HepG2 (cell line): ENCODE measurements around the gene DDOST. TPM values are rescaled to one million over a fixed set of nuclear protein-coding genes. Genes with fewer than 3 reads are reported as not detected.

ENCODE experiments used
- AHR ChIP-seq: IDR thresholded peaks from 2 replicates; pipeline ENCODE4 v1.6.1; 2018; ENCODE audit warnings: missing genetic modification reagents, missing compliant biosample characterization
- BCL3 ChIP-seq: sonication (generic); formaldehyde crosslinking; IDR thresholded peaks from 2 replicates; pipeline ENCODE4 v1.5.1; 2020; ENCODE audit warnings: mild to moderate bottlenecking, missing genetic modification reagents, moderate library complexity
- BORCS8-MEF2B ChIP-seq: sonication (generic); formaldehyde crosslinking; IDR thresholded peaks from 2 replicates; pipeline ENCODE4 v1.8.0; 2022; ENCODE audit warnings: mild to moderate bottlenecking, missing genetic modification reagents
- EED ChIP-seq: sonication (generic); formaldehyde crosslinking; IDR thresholded peaks from 2 replicates; pipeline ENCODE4 v1.5.0; 2020; ENCODE audit warnings: mild to moderate bottlenecking, missing genetic modification reagents
- ERF ChIP-seq: IDR thresholded peaks from 2 replicates; pipeline ENCODE4 v1.6.1; 2018; ENCODE audit warnings: missing biosample characterization, missing genetic modification reagents
- KMT2A ChIP-seq: sonication (generic); formaldehyde crosslinking; IDR thresholded peaks from 2 replicates; pipeline ENCODE4 v1.4.0; 2020; ENCODE audit warnings: missing genetic modification reagents
- PATZ1 ChIP-seq: sonication (generic); formaldehyde crosslinking; IDR thresholded peaks from 2 replicates; pipeline ENCODE4 v1.4.0; 2020; ENCODE audit warnings: missing genetic modification reagents
- PCBP1 ChIP-seq: fragments of 200-400 bp; formaldehyde crosslinking; IDR thresholded peaks from 2 replicates; pipeline ENCODE4 v1.6.1; 2017; ENCODE audit warnings: mild to moderate bottlenecking, low read depth, low read length, borderline replicate concordance
- PHF8 ChIP-seq: sonication (generic); formaldehyde crosslinking; IDR thresholded peaks from 2 replicates; pipeline ENCODE4 v1.5.0; 2020; ENCODE audit warnings: missing genetic modification reagents
- RARA ChIP-seq: IDR thresholded peaks from 2 replicates; pipeline ENCODE4 v1.6.1; 2016; ENCODE audit warnings: missing genetic modification reagents, missing compliant biosample characterization
- SIN3A ChIP-seq: IDR thresholded peaks from 2 replicates; pipeline ENCODE4 v1.6.1; 2011; ENCODE audit warnings: low read depth, mild to moderate bottlenecking, control low read depth, low read length, borderline replicate concordance
- YY1 ChIP-seq: IDR thresholded peaks from 2 replicates; pipeline ENCODE4 v1.6.1; 2011; ENCODE audit warnings: low read length, low read depth, moderate library complexity, mild to moderate bottlenecking; ENCODE audit not compliant: insufficient read depth, insufficient replicate concordance
- ZNF546 ChIP-seq: sonication (generic); formaldehyde crosslinking; conservative IDR thresholded peaks from 2 replicates; pipeline ENCODE4 v1.8.1; 2023; ENCODE audit warnings: mild to moderate bottlenecking, missing genetic modification reagents
- ZNF609 ChIP-seq: sonication (generic); formaldehyde crosslinking; IDR thresholded peaks from 2 replicates; pipeline ENCODE4 v1.4.0; 2020; ENCODE audit warnings: mild to moderate bottlenecking, missing genetic modification reagents, borderline replicate concordance
- polyA plus RNA-seq, 8 experiments: library from polyadenylated mRNA; depleted of rRNA in 3 of 8; stranded (reverse) in 7 of 8; unstranded in 1 of 8; fragments of >200 nt; fragmentation: Illumina TruSeq in 4 of 8; extraction: Trizol in 4 of 8; gene quantifications; 2 replicates each; pipeline versions ENCODE4 v1.2.1 to v1.2.3, GENCODE V29; 2011 to 2016; ENCODE audit warnings: low read depth in 4 of 8, missing spikeins in 1 of 8, mixed read lengths in 1 of 8; ENCODE audit not compliant: insufficient read depth in 1 of 8
- total RNA-seq, 5 experiments: library from RNA; depleted of rRNA; stranded (reverse); fragments of >200 nt; fragmentation: Illumina TruSeq; extraction: Trizol; gene quantifications; 2 replicates each; pipeline ENCODE4 v1.2.3, GENCODE V29; 2016; ENCODE audit warnings: low read depth in 1 of 5
- TF ChIP-seq, protein P1 (sequence below): fragments of 450-650 bp; IDR thresholded peaks from 2 replicates; pipeline ENCODE4 v1.6.1; 2016
- TF ChIP-seq, protein P2 (sequence below): sonication (generic); formaldehyde crosslinking; IDR thresholded peaks from 2 replicates; pipeline ENCODE4 v1.4.0; 2020; ENCODE audit warnings: mild to moderate bottlenecking, missing genetic modification reagents, borderline replicate concordance

The DDOST gene
- total and polyA plus RNA-seq, 2 of the 13 experiments (the other 11 are each of a cell fraction or from before 2014, with no cell fraction given), result 335 to 494 TPM

DNA sequence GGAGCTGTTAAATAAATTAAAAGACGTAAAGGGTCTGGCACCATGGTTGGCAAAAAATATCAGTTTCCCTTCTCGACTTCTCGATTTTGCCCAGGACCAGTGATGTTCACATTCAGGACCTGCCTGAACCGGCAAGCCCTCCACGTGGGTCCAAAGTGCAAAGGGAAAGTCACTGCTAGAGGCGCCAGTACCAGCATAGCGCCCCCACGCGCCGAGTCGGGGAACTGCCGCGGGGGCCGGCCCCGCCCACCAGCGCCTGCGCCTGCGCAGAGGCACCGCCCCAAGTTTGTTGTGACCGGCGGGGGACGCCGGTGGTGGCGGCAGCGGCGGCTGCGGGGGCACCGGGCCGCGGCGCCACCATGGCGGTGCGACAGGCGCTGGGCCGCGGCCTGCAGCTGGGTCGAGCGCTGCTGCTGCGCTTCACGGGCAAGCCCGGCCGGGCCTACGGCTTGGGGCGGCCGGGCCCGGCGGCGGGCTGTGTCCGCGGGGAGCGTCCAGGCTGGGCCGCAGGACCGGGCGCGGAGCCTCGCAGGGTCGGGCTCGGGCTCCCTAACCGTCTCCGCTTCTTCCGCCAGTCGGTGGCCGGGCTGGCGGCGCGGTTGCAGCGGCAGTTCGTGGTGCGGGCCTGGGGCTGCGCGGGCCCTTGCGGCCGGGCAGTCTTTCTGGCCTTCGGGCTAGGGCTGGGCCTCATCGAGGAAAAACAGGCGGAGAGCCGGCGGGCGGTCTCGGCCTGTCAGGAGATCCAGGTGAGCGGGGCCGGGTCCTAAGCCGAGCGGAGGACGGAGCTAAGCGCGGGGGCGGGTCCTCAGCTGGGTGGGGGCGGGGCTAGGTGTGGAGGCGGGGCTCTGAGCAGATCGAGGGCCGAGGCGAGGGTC, 27.7 kb downstream of the DDOST start, which contains the start of gene PINK1 (continued):
- TF ChIP-seq PATZ1 (CRISPR knock-in tag) (peak; percentile 64), ERF (CRISPR knock-in tag) (peak; percentile 80), RARA (no peak; the same call in 1 of the 2 replicates), YY1 (peak; percentile 71), AHR (CRISPR knock-in tag) (0 out of 2 replicates have a peak, but pooled peaks have one; percentile 5), BORCS8-MEF2B (CRISPR knock-in tag) (no peak; the same call in none of the 2 replicates), ZNF546 (CRISPR knock-in tag) (no peak), KMT2A (CRISPR knock-in tag) (no peak), PCBP1 (no peak), EED (0 out of 2 replicates have a peak, but pooled peaks have one; percentile 76), SIN3A (0 out of 2 replicates have a peak, but pooled peaks have one; percentile 37), ZNF609 (CRISPR knock-in tag) (no peak), PHF8 (peak; percentile 79), BCL3 (CRISPR knock-in tag) (0 out of 2 replicates have a peak, but pooled peaks have one; percentile 44)
- TF ChIP-seq, protein P1, sequence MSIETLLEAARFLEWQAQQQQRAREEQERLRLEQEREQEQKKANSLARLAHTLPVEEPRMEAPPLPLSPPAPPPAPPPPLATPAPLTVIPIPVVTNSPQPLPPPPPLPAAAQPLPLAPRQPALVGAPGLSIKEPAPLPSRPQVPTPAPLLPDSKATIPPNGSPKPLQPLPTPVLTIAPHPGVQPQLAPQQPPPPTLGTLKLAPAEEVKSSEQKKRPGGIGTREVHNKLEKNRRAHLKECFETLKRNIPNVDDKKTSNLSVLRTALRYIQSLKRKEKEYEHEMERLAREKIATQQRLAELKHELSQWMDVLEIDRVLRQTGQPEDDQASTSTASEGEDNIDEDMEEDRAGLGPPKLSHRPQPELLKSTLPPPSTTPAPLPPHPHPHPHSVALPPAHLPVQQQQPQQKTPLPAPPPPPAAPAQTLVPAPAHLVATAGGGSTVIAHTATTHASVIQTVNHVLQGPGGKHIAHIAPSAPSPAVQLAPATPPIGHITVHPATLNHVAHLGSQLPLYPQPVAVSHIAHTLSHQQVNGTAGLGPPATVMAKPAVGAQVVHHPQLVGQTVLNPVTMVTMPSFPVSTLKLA, result no peak
- TF ChIP-seq, protein P2, sequence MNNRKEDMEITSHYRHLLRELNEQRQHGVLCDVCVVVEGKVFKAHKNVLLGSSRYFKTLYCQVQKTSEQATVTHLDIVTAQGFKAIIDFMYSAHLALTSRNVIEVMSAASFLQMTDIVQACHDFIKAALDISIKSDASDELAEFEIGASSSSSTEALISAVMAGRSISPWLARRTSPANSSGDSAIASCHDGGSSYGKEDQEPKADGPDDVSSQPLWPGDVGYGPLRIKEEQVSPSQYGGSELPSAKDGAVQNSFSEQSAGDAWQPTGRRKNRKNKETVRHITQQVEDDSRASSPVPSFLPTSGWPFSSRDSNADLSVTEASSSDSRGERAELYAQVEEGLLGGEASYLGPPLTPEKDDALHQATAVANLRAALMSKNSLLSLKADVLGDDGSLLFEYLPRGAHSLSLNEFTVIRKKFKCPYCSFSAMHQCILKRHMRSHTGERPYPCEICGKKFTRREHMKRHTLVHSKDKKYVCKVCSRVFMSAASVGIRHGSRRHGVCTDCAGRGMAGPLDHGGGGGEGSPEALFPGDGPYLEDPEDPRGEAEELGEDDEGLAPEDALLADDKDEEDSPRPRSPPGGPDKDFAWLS (CRISPR knock-in tag), result no peak
